ENCODE data around the gene SLC25A24.
"Not testable (repeated sequence)": the region's sequence is repeated elsewhere in the genome, so short reads cannot be mapped to it uniquely, and the experiment has no call there.

The SLC25A24 gene

GRCh38 chr1:108199201-108199691 is 897 bp downstream of the SLC25A24 start:
- DNase-seq: no peak

- DNase-seq: no peak
These were observed 6.1 kb downstream of the SLC25A24 start for GRCh38 chr1:108194051-108194450.

- no peak for DNase-seq
These were observed 6.8 kb downstream of the SLC25A24 start for GRCh38 chr1:108193333-108193732.

GRCh38 chr1:108192581-108192980 is 7.6 kb downstream of the SLC25A24 start:
- no peak for DNase-seq

- no peak for DNase-seq
These were observed 9.3 kb downstream of the SLC25A24 start for GRCh38 chr1:108190686-108191416.

GRCh38 chr1:108190001-108190634 is 10.0 kb downstream of the SLC25A24 start:
- no peak for DNase-seq

GRCh38 chr1:108188801-108189200 is 11.3 kb downstream of the SLC25A24 start:
- no peak for DNase-seq

GRCh38 chr1:108182959-108183700 is 17.0 kb downstream of the SLC25A24 start:
- DNase-seq: no peak

GRCh38 chr1:108179018-108179417 is 21.1 kb downstream of the SLC25A24 start:
- no peak for DNase-seq

- not testable (repeated sequence) for DNase-seq
These were observed 37.7 kb downstream of the SLC25A24 start for GRCh38 chr1:108162409-108162808.

GRCh38 chr1:108159951-108160350 is 40.2 kb downstream of the SLC25A24 start:
- DNase-seq: not testable (repeated sequence)

GRCh38 chr1:108158893-108159453 is 41.2 kb downstream of the SLC25A24 start:
- no peak for DNase-seq

- no peak for DNase-seq
These were observed 45.8 kb downstream of the SLC25A24 start for GRCh38 chr1:108154314-108154713.

- no peak for DNase-seq
These were observed 47.3 kb downstream of the SLC25A24 start for GRCh38 chr1:108152782-108153222.

GRCh38 chr1:108151548-108151947 is 48.6 kb downstream of the SLC25A24 start:
- no peak for DNase-seq

- no peak for DNase-seq
These were observed 50.2 kb downstream of the SLC25A24 start for GRCh38 chr1:108149796-108150467.

- DNase-seq: not testable (repeated sequence)
These were observed 55.6 kb downstream of the SLC25A24 start for GRCh38 chr1:108144569-108144968.

GRCh38 chr1:108142773-108143394 is 57.3 kb downstream of the SLC25A24 start:
- no peak for DNase-seq

GRCh38 chr1:108142258-108142657 is 57.9 kb downstream of the SLC25A24 start:
- no peak for DNase-seq

- no peak for DNase-seq
These were observed 58.5 kb downstream of the SLC25A24 start for GRCh38 chr1:108141621-108142020.

- DNase-seq: no peak
These were observed 59.2 kb downstream of the SLC25A24 start for GRCh38 chr1:108140936-108141335.

Measured in hypothalamus (tissue), 51 donors.